K562 (cell line): ENCODE data around the gene CCNL2. TPM values are rescaled to one million over a fixed set of nuclear protein-coding genes. Genes with fewer than 3 reads are reported as not detected.

Experiments used
- ATF6 ChIP-seq: sonication (generic); formaldehyde crosslinking; IDR thresholded peaks from 2 replicates; pipeline ENCODE4 v1.4.0; 2020; ENCODE audit warnings: mild to moderate bottlenecking, missing genetic modification reagents
- GTF2A2 ChIP-seq: IDR thresholded peaks from 2 replicates; pipeline ENCODE4 v1.6.1; 2016; ENCODE audit warnings: mild to moderate bottlenecking, missing genetic modification characterization, missing compliant biosample characterization
- HNRNPK ChIP-seq: fragments of 200-400 bp; formaldehyde crosslinking; IDR thresholded peaks from one replicate; pipeline ENCODE4 v1.6.1; 2018; ENCODE audit warnings: mild to moderate bottlenecking, low read depth, low read length; ENCODE audit not compliant: poor library complexity, severe bottlenecking
- HNRNPLL ChIP-seq: fragments of 200-400 bp; formaldehyde crosslinking; IDR thresholded peaks from 2 replicates; pipeline ENCODE4 v1.6.1; 2017; ENCODE audit warnings: low read length, low read depth, mild to moderate bottlenecking; ENCODE audit not compliant: poor library complexity, severe bottlenecking
- KLF1 ChIP-seq: fragments of 450-650 bp; IDR thresholded peaks from 2 replicates; pipeline ENCODE4 v1.6.1; 2016; ENCODE audit warnings: missing genetic modification characterization, missing compliant biosample characterization
- MAZ ChIP-seq, 2 experiments: fragments of 450-650 bp in 1 of 2; sonication (generic) in 1 of 2; formaldehyde crosslinking; IDR thresholded peaks in 1 of 2; conservative IDR thresholded peaks in 1 of 2; 2 replicates each; pipeline versions ENCODE4 v1.4.0 to v1.5.0; 2020; ENCODE audit warnings: mild to moderate bottlenecking in 1 of 2, missing genetic modification reagents in 1 of 2
- MNT ChIP-seq, 2 experiments: fragments of 450-650 bp; conservative IDR thresholded peaks; 2 replicates each; pipeline ENCODE4 v1.6.1; 2017; ENCODE audit warnings: mild to moderate bottlenecking in 2 of 2, moderate library complexity in 2 of 2
- PCBP1 ChIP-seq: fragments of 200-400 bp; formaldehyde crosslinking; IDR thresholded peaks from 2 replicates; pipeline ENCODE4 v1.6.1; 2018; ENCODE audit warnings: mild to moderate bottlenecking, low read depth, low read length; ENCODE audit not compliant: poor library complexity, severe bottlenecking
- PHTF2 ChIP-seq: fragments of 250-450 bp; sonication (Bioruptor Pico); IDR thresholded peaks from 2 replicates; pipeline ENCODE4 v1.5.0; 2021; ENCODE audit warnings: mild to moderate bottlenecking
- RB1 ChIP-seq: fragments of 450-650 bp; IDR thresholded peaks from 2 replicates; pipeline ENCODE4 v1.6.1; 2017; ENCODE audit warnings: low read depth, mild to moderate bottlenecking
- SMAD1 ChIP-seq: fragments of 150-350 bp; IDR thresholded peaks from 2 replicates; pipeline ENCODE4 v1.6.1; 2014; ENCODE audit warnings: low read length, low read depth; ENCODE audit not compliant: partially characterized antibody
- SMAD4 ChIP-seq: fragments of 250-450 bp; sonication (Bioruptor Pico); conservative IDR thresholded peaks from 2 replicates; pipeline ENCODE4 v1.8.0; 2021; ENCODE audit warnings: inconsistent platforms, mild to moderate bottlenecking, moderate library complexity
- TAF1 ChIP-seq: IDR thresholded peaks from 2 replicates; pipeline ENCODE4 v1.6.1; 2011; ENCODE audit warnings: mild to moderate bottlenecking, low read length, moderate library complexity; ENCODE audit not compliant: insufficient read depth, control insufficient read depth, severe bottlenecking; ENCODE audit errors: extremely low read depth
- U2AF1 ChIP-seq: fragments of 200-400 bp; formaldehyde crosslinking; optimal IDR thresholded peaks from 2 replicates; pipeline ENCODE3; 2017; ENCODE audit warnings: mild to moderate bottlenecking, low read depth, low read length, moderate library complexity
- ZNF436 ChIP-seq: fragments of 250-450, 450-650 bp; sonication (Bioruptor Pico); formaldehyde crosslinking; IDR thresholded peaks from 2 replicates; pipeline ENCODE4 v1.7.0; 2020; ENCODE audit warnings: mild to moderate bottlenecking
- ZNF644 ChIP-seq: fragments of 200-800 bp; sonication (Bioruptor generic); IDR thresholded peaks from 2 replicates; pipeline ENCODE4 v1.6.1; 2016; ENCODE audit warnings: low read depth, missing genetic modification characterization, missing compliant biosample characterization
- polyA plus RNA-seq, 8 experiments: library from polyadenylated mRNA; depleted of rRNA in 4 of 8; stranded (reverse) in 5 of 8; unstranded in 3 of 8; fragments of >200 nt; fragmentation: Nextera tagmentation in 2 of 8; fragmentation: Illumina TruSeq in 1 of 8; extraction: Ambion mirVana in 2 of 8; extraction: Trizol in 1 of 8; gene quantifications; 2 replicates each; pipeline versions ENCODE4 v1.2.1 to v1.2.3, GENCODE V29; 2011 to 2014; ENCODE audit warnings: inconsistent platforms in 1 of 8, missing spikeins in 1 of 8
- total RNA-seq, 7 experiments: library from RNA; depleted of rRNA in 6 of 7; stranded (reverse); fragments of >200 nt in 6 of 7; fragmentation: Illumina TruSeq in 2 of 7; extraction: Trizol in 2 of 7; gene quantifications; 2 replicates each; pipeline versions ENCODE4 v1.2.1 to v1.2.3, GENCODE V29; 2011 to 2021; ENCODE audit warnings: low replicate concordance in 1 of 7

The CCNL2 gene
- total and polyA plus RNA-seq, 9 of the 15 experiments (the other 6 are each of a cell fraction or from before 2014, with no cell fraction given): 2.8 to 287 (median 94.5) TPM

GRCh38 chr1:1358433-1359271 lies 40.5 kb downstream of the CCNL2 start, which contains the start of gene MXRA8 (continued):
- TF ChIP-seq ATF6 (CRISPR knock-in tag) (peak; percentile 25; the same call in 1 of the 2 replicates), MNT (conservative IDR thresholded peaks at IDR 0.05) (peak; percentile 64 to 69; a peak in 3 of 4 replicates), SMAD1 (no peak), TAF1 (peak; percentile 43), MAZ (CRISPR knock-in tag; conservative IDR thresholded peaks at IDR 0.05 in 1 of 2, IDR thresholded peaks at IDR 0.05 in 1 of 2) (peak; percentile 45 to 58; a peak in 3 of 4 replicates), HNRNPLL (peak; percentile 31), GTF2A2 (no peak), RB1 (peak; percentile 37; the same call in 1 of the 2 replicates), HNRNPK (no peak), U2AF1 (no peak), SMAD4 (peak; percentile 69), ZNF644 (tag) (no peak), PCBP1 (peak; percentile 33), PHTF2 (CRISPR knock-in tag) (no peak), ZNF436 (no peak), KLF1 (tag) (peak; percentile 86)
